Mucosa of stomach (tissue), 1 donor: ENCODE results near the gene PKNOX2.

ENCODE experiments used
- H3K27me3 ChIP-seq: one replicate; pipeline ENCODE4 v1.7.0; 2013; ENCODE audit warnings: mild to moderate bottlenecking, low read length; ENCODE audit not compliant: control insufficient read depth, insufficient read depth
- H3K36me3 ChIP-seq: one replicate; pipeline ENCODE4 v1.7.0; 2013; ENCODE audit warnings: low read length; ENCODE audit not compliant: control insufficient read depth, insufficient read depth
- H3K4me1 ChIP-seq: one replicate; pipeline ENCODE4 v1.7.0; 2013; ENCODE audit warnings: mild to moderate bottlenecking, low read length; ENCODE audit not compliant: control insufficient read depth, insufficient read depth
- H3K4me3 ChIP-seq: one replicate; pipeline ENCODE4 v1.7.0; 2013; ENCODE audit warnings: low read length
- H3K9ac ChIP-seq: one replicate; pipeline ENCODE4 v1.7.0; 2013; ENCODE audit warnings: mild to moderate bottlenecking, low read length, moderate library complexity
- H3K9me3 ChIP-seq: one replicate; pipeline ENCODE4 v1.7.0; 2013; ENCODE audit warnings: mild to moderate bottlenecking, low read length, moderate library complexity; ENCODE audit not compliant: control insufficient read depth
- donor health status: Pancreatic carcinoma.

Gene PKNOX2

DNA sequence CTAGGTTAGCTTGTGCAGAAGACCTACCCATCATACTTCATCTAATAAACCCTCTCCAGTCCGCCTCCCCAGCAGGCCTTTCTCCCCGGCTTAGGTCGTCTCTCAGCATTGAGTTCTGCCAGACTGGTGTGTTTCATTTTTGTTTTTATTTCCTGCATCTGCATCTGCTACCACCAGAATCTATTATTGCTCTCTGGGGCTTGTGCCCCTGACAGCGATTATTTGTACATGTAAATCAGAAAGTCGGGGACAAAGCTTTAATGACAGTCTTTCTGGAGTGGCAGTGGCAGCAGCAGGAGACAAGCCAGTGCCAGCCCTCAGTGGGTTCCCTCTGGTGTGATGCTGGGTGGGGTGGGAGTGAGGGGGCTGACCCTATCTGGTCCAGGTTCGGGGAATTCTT lies 127.5 kb downstream of the PKNOX2 start:
- Histone ChIP-seq H3K4me1 (no peaks in the 10 kb centered on the region), H3K9ac (no peak overlapping the region), H3K36me3 (no peaks in the 10 kb centered on the region), H3K4me3 (no peak overlapping the region), H3K9me3 (no peaks in the 10 kb centered on the region), H3K27me3 (no peaks in the 10 kb centered on the region)

DNA sequence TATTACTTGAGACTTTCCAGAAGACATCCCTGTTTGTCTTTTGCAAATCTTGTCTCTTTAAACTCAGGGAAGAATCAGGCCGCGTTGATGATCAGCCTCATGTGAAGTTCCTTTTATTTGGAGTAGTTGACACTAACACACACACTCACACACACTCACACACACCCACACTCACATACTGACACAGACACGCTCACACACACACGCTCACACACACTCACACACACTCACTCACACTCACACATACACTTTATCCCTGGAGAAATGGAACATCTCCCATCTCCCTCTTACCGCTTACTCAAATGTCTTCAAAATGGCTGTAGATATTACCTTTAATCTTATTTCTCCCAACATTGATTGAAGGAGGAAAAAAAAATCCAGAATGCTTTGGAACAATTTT lies 129.0 kb downstream of the PKNOX2 start:
- no peaks in the 10 kb centered on the region for H3K27me3 ChIP-seq

DNA sequence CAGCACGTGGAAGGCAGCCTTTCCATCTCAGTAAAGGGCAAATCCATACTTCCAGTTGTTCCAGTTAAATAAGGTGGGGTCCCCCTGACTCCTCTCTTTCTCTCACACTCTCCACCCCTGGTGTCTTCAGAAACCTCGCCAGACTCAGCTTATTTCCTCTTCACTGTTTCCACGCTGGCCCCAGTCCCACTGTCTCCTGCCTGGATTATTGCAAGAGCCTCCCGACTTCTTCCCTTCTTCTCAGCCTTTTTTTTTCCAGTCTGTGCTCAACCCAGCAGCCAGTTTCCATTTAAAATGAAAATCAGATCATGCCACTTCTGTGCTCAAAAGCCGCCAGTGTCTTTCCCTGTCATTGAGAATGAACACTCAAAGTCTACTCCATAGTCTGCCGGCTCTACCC lies 131.4 kb downstream of the PKNOX2 start:
- Histone ChIP-seq H3K9me3 (no peaks in the 10 kb centered on the region), H3K27me3 (no peaks in the 10 kb centered on the region), H3K4me1 (no peaks in the 10 kb centered on the region), H3K36me3 (no peaks in the 10 kb centered on the region), H3K4me3 (no peak overlapping the region), H3K9ac (no peak overlapping the region)

More for the DNA sequence above, 129.0 kb downstream of the PKNOX2 start:
- H3K36me3 ChIP-seq = no peaks in the 10 kb centered on the region
- no peak overlapping the region for H3K9ac ChIP-seq
- no peaks in the 10 kb centered on the region for H3K4me1 ChIP-seq
- no peaks in the 10 kb centered on the region for H3K9me3 ChIP-seq
- no peak overlapping the region for H3K4me3 ChIP-seq

DNA sequence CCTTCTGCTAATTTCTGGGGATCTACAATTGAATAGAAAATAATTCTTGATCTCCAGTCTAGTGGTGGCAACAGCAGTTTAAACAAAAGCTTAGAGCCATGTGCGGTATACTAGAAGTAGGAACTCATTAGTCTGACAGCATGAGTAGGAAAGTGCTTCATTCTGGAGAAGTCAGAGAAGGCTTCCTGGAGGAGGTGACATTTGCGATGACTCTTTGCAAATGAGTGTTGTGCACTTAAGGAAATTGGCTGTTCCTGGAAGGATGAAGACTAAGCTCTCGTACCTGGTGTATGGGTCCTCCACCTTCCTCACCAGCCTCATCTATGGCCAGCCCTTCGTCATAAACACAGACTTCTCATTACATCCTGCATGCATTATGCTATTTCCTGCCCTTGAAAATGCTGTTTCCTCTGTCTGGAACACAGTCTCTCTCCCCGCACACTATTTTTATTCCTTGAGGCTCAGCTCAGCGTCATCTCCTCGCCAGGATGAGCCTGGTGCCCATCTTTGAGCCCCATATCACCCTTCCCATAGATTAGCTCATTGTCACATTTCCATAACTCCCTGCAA lies 132.9 kb downstream of the PKNOX2 start:
- H3K36me3 ChIP-seq = no peaks in the 10 kb centered on the region
- no peak overlapping the region for H3K4me3 ChIP-seq
- H3K9ac ChIP-seq = no peak overlapping the region
- no peaks in the 10 kb centered on the region for H3K27me3 ChIP-seq
- H3K9me3 ChIP-seq = no peaks in the 10 kb centered on the region
- no peaks in the 10 kb centered on the region for H3K4me1 ChIP-seq

DNA sequence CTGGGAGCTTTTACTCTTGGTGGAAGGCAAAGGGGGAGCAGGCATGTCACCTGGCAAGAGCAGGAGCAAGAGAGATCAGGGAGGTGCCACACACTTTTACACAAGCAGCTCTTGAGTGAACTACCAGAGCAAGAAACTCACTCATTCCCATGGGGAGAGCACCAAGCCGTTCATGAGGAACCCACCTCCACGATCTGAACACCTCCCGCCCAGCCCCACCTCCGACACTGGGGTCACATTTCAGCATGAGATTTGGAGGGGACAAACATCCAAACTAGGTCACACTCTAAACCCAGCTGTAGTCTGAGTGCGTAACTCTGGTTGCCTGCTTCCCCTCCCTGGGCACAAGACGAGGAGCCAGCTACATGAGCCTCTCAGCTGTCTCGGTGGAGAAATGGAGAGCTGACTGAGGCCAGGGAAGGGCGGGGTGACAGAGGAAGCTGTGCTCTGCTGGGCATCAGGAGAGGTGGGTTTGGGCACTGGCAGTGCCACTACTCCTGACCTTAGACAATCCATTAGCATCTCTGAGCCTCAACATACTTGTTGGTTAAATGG lies 134.6 kb downstream of the PKNOX2 start:
- H3K36me3 ChIP-seq = no peaks in the 10 kb centered on the region
- no peaks in the 10 kb centered on the region for H3K27me3 ChIP-seq
- no peak overlapping the region for H3K9ac ChIP-seq
- H3K4me1 ChIP-seq = no peaks in the 10 kb centered on the region
- no peak overlapping the region for H3K4me3 ChIP-seq
- no peaks in the 10 kb centered on the region for H3K9me3 ChIP-seq

DNA sequence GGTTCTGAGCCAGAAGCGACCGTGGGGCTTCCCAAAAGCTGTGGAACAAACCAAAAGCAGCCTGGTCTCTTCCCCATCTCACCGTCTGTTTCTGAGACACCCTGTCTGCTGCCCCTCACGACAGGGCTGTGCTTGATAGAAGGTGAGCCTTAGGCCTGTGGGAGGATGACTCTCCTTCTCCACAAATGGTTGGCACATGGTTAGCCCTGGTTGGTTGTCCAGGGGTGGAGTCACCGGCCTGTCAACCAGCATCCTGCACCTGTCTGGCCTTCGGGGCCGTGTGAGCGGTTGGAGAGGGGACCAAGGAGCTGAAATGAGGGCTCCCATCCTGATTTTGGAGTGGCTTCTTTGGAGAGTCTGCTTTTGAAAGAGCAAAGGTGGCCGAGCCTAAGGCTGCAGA lies 135.3 kb downstream of the PKNOX2 start:
- H3K9ac ChIP-seq = no peak overlapping the region
- H3K9me3 ChIP-seq = no peaks in the 10 kb centered on the region
- no peak overlapping the region for H3K4me3 ChIP-seq
- no peaks in the 10 kb centered on the region for H3K36me3 ChIP-seq
- H3K4me1 ChIP-seq = no peaks in the 10 kb centered on the region
- no peaks in the 10 kb centered on the region for H3K27me3 ChIP-seq

DNA sequence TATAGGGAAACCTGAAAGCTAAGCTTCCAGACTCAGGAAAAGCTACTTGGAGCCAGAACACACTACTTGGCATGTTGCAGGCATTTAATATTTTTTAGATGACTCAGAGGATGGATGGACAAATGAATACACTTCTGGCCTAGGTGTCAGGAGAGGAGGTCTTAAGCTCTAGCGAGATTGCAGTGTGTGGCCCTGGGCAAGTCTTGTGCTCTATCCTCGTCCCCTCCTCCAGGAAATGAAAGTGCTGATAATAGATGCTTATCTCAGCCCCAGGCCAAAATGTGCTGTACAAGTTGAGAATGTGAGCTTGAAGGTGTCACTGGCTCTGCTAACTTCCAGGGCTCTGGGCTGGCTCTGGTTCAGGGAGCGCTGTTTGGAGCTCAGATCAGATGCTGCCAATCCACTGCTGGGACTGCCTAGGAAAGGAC lies 136.3 kb downstream of the PKNOX2 start:
- Histone ChIP-seq H3K9ac (no peak overlapping the region), H3K4me3 (no peak overlapping the region)

DNA sequence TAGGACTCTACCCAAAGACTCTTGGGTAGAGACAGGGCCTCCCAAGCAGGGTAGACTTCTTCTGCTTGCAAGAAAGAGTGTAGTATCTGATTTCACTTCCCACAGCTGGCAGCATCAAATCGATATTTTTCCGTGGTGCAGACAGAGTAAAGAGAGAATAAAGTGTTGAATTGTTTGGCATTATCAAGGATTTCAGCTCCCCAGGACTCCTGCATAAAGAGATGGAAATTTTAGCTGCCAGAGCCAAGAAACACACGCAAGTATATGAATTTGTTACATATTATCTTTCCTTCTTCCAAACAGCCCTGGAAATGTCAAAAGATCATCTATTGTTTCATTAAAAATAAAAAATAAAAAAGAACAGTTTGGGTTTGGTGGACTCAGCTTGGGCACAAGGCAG lies 136.8 kb downstream of the PKNOX2 start:
- Histone ChIP-seq H3K9ac (no peak overlapping the region), H3K36me3 (no peaks in the 10 kb centered on the region), H3K9me3 (no peaks in the 10 kb centered on the region), H3K4me1 (no peaks in the 10 kb centered on the region), H3K27me3 (no peaks in the 10 kb centered on the region), H3K4me3 (no peak overlapping the region)

More for the DNA sequence above, 136.3 kb downstream of the PKNOX2 start:
- Histone ChIP-seq H3K9me3 (no peaks in the 10 kb centered on the region), H3K27me3 (no peaks in the 10 kb centered on the region), H3K36me3 (no peaks in the 10 kb centered on the region), H3K4me1 (no peaks in the 10 kb centered on the region)

DNA sequence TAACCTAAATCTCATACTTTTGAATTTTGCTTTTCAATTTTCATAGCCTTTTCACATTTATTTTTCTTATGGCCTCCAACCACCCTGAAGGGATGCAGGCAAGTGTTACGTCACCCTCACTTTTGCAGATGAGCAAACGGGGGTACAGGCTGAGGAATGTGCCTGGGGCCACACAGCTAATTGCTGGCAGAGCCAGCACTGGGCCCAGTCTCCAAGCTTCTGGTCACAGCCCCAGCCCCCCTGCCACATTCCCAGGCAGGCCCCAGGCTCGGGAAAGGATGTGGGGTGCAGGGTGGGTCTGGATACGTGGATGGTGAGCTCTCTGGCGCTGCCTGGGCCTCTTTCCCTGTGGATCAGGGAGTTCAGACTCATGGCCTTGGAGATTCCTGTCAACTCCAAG lies 138.6 kb downstream of the PKNOX2 start:
- Histone ChIP-seq H3K27me3 (no peaks in the 10 kb centered on the region), H3K36me3 (no peaks in the 10 kb centered on the region), H3K4me3 (no peak overlapping the region), H3K4me1 (no peaks in the 10 kb centered on the region), H3K9me3 (no peaks in the 10 kb centered on the region), H3K9ac (no peak overlapping the region)

DNA sequence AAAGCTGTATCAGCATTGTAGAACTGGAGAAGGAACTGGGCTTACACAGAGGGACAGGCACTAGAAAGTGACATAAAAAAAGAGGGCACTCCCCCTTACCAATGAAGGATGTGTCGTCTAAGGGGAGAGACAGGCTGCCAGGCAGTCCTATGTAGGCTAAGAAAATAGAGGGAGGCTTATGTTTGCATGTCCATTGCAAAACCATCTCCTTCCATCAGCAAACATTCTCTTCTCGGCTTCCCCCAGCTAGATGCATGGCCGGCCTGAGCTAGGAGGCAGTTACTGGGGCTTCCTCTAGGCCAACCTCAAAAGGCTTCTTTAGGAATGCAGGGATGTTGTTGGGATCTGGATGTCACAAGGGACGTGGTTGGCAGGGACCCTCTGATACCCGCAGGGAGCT lies 139.1 kb downstream of the PKNOX2 start:
- Histone ChIP-seq H3K36me3 (no peaks in the 10 kb centered on the region), H3K4me3 (no peak overlapping the region), H3K4me1 (no peaks in the 10 kb centered on the region), H3K27me3 (no peaks in the 10 kb centered on the region), H3K9me3 (no peaks in the 10 kb centered on the region), H3K9ac (no peak overlapping the region)

DNA sequence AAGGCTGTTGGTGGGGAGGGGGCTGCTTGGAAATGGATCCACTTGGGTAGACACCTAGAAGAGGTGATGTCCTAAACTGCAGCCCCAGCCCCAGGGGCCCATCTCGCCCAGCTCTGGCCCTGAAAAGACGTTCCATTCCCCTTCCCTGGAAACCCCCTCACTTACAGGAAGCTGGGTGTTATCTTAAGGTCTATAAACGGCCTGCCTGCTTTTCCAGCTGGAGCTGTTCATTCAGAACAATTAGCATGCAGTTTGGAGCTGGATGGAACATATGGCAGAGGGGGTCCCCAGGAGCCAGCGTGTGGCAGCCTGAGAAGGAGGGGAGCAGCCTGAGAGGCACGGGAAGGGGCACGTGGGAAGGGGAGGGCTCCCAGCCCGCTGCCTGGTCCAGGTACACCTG lies 139.6 kb downstream of the PKNOX2 start:
- Histone ChIP-seq H3K4me1 (no peaks in the 10 kb centered on the region), H3K9ac (no peak overlapping the region), H3K27me3 (no peaks in the 10 kb centered on the region), H3K4me3 (no peak overlapping the region), H3K36me3 (no peaks in the 10 kb centered on the region), H3K9me3 (no peaks in the 10 kb centered on the region)

DNA sequence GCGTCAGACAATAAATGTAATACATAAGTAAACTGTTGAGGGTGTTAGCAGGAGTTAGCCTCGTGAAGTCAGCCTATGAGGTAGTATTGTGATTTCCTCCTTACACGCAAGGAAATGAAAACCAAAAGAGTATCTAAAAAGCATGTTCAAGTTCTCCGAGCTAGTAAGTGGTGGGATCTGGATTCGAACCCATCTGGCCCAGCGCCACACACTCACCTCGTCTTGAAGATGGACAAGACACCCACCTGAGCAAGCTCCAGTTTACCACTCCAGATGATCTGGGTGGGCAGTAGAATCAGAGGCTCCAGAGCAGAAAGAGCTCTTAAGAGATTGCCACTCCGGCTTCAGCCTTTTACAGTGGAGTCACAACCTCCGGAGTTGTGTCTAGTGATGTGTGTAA lies 140.3 kb downstream of the PKNOX2 start:
- H3K4me1 ChIP-seq = no peaks in the 10 kb centered on the region
- no peaks in the 10 kb centered on the region for H3K36me3 ChIP-seq
- no peaks in the 10 kb centered on the region for H3K9me3 ChIP-seq
- H3K4me3 ChIP-seq = no peak overlapping the region
- no peaks in the 10 kb centered on the region for H3K27me3 ChIP-seq
- H3K9ac ChIP-seq = no peak overlapping the region

DNA sequence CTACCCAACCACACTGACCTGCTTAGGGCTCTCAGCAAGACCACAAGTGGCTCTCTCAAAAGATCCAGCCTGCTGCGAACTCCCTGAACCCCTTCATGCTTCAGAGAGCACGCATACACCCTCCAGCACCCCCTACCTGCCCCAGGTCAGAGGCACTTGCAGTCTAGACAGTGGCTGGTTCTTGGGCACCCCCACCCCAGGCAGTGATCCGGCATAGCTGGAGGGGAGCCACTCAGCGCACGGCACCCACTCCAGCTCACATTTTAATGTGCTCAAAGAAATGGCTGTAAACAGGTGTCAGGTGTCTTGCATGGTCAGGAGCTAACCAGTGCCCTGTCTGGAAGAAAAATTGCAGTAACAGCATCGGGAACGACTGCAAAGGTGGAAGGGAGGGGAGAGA lies 140.8 kb downstream of the PKNOX2 start:
- H3K4me1 ChIP-seq = no peaks in the 10 kb centered on the region
- H3K9me3 ChIP-seq = no peaks in the 10 kb centered on the region
- H3K36me3 ChIP-seq = no peaks in the 10 kb centered on the region
- no peak overlapping the region for H3K9ac ChIP-seq
- H3K4me3 ChIP-seq = no peak overlapping the region
- H3K27me3 ChIP-seq = no peaks in the 10 kb centered on the region
